H1 (cell line): ENCODE results near the gene HES7. TPM values are rescaled to one million over a fixed set of nuclear protein-coding genes. Genes with fewer than 3 reads are reported as not detected.

ENCODE experiments used
- CBX5 ChIP-seq: fragments of 300-800, 300-1000 bp; sonication (generic); IDR thresholded peaks from 2 replicates; pipeline ENCODE4 v1.7.1; 2016; ENCODE audit warnings: antibody characterized with exemption, low read length, low read depth
- CBX8 ChIP-seq: fragments of 300-800, 300-1000 bp; sonication (generic); IDR thresholded peaks from 2 replicates; pipeline ENCODE4 v1.7.1; 2016; ENCODE audit warnings: low read depth, low read length, borderline replicate concordance
- EP300 ChIP-seq, 2 experiments: IDR thresholded peaks; 1 replicate in 1 of 2; 2 replicates in 1 of 2; pipeline ENCODE4 v1.6.1; 2011 to 2012; ENCODE audit warnings: low read depth in 2 of 2, low read length in 2 of 2, mild to moderate bottlenecking in 2 of 2, borderline replicate concordance in 1 of 2, inconsistent platforms in 1 of 2, moderate library complexity in 1 of 2
- HDAC2 ChIP-seq, 2 experiments: fragments of 300-600 bp in 1 of 2; sonication (generic) in 1 of 2; IDR thresholded peaks; 2 replicates each; pipeline ENCODE4 v1.6.1; 2011 to 2012; ENCODE audit warnings: low read depth in 2 of 2, low read length in 2 of 2, mild to moderate bottlenecking in 2 of 2, moderate library complexity in 2 of 2, borderline replicate concordance in 1 of 2, inconsistent platforms in 1 of 2
- NRF1 ChIP-seq: IDR thresholded peaks from 2 replicates; pipeline ENCODE4 v1.6.1; 2011; ENCODE audit warnings: mild to moderate bottlenecking, low read depth, low read length, improper control_type of control experiment
- POLR2A ChIP-seq, 2 experiments: IDR thresholded peaks; 1 replicate in 1 of 2; 2 replicates in 1 of 2; pipeline ENCODE4 v1.6.1; 2011; ENCODE audit warnings: low read depth in 2 of 2, low read length in 2 of 2, mild to moderate bottlenecking in 2 of 2; ENCODE audit errors: control extremely low read depth in 1 of 2
- RXRA ChIP-seq: IDR thresholded peaks from 2 replicates; pipeline ENCODE4 v1.6.1; 2011; ENCODE audit warnings: low read depth, mild to moderate bottlenecking, low read length, moderate library complexity; ENCODE audit not compliant: insufficient read depth
- SIX5 ChIP-seq: IDR thresholded peaks from 2 replicates; pipeline ENCODE4 v1.6.1; 2011; ENCODE audit warnings: mild to moderate bottlenecking, low read depth, low read length
- TAF1 ChIP-seq: IDR thresholded peaks from 2 replicates; pipeline ENCODE4 v1.6.1; 2011; ENCODE audit warnings: mild to moderate bottlenecking, low read depth, low read length
- TEAD4 ChIP-seq: IDR thresholded peaks from 2 replicates; pipeline ENCODE4 v1.6.1; 2012; ENCODE audit warnings: low read depth, low read length, inconsistent platforms, mixed read lengths
- polyA plus RNA-seq, 7 experiments: library from polyadenylated mRNA; depleted of rRNA in 3 of 7; stranded (reverse) in 5 of 7; unstranded in 2 of 7; fragments of >200 nt in 5 of 7; fragments of 200-250 nt in 2 of 7; gene quantifications; 1 replicate in 5 of 7; 2 replicates in 1 of 7; 4 replicates in 1 of 7; pipeline versions ENCODE4 v1.2.1 to v1.2.3, GENCODE V29; 2011 to 2013; ENCODE audit warnings: missing spikeins in 2 of 7, mixed read lengths in 2 of 7
- total RNA-seq: library from RNA; stranded (reverse); fragmentation: NEBNext Ultra II Directional; extraction: Animal tissue kit (Norgen Biotek cat#: 25700); gene quantifications from 2 replicates; pipeline ENCODE4 v1.2.1, GENCODE V29; 2021
- TF ChIP-seq, protein P1 (sequence below): fragments of 300-600 bp; sonication (generic); IDR thresholded peaks from 2 replicates; pipeline ENCODE4 v1.7.1; 2012; ENCODE audit warnings: low read length, moderate library complexity, mild to moderate bottlenecking, inconsistent platforms; ENCODE audit not compliant: insufficient replicate concordance

Gene HES7
- total and polyA plus RNA-seq, 2 of the 8 experiments (the other 6 are each of a cell fraction or from before 2014, with no cell fraction given) = 0.20 to 0.32 TPM

DNA sequence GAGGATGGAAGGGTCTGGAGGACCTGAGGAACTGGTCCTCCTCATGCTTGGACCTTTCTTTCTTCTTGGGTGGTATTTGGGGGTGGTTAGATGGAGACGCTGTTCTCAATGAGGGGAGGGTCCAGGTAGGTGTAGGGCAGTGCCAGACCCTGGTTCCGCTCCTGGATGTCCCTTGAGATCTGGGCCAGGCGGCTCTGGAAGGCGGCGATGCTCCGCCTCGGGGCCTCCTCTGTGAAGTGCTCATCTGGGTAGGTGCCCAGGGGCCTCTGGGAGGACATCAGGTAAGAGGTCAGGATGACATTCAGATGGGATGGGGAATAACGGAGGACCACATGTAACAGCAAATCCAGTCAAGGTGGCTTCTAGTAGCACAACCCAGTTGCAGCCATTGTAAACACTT is 27.4 kb downstream of the HES7 start (continued):
- TF ChIP-seq, protein P1, sequence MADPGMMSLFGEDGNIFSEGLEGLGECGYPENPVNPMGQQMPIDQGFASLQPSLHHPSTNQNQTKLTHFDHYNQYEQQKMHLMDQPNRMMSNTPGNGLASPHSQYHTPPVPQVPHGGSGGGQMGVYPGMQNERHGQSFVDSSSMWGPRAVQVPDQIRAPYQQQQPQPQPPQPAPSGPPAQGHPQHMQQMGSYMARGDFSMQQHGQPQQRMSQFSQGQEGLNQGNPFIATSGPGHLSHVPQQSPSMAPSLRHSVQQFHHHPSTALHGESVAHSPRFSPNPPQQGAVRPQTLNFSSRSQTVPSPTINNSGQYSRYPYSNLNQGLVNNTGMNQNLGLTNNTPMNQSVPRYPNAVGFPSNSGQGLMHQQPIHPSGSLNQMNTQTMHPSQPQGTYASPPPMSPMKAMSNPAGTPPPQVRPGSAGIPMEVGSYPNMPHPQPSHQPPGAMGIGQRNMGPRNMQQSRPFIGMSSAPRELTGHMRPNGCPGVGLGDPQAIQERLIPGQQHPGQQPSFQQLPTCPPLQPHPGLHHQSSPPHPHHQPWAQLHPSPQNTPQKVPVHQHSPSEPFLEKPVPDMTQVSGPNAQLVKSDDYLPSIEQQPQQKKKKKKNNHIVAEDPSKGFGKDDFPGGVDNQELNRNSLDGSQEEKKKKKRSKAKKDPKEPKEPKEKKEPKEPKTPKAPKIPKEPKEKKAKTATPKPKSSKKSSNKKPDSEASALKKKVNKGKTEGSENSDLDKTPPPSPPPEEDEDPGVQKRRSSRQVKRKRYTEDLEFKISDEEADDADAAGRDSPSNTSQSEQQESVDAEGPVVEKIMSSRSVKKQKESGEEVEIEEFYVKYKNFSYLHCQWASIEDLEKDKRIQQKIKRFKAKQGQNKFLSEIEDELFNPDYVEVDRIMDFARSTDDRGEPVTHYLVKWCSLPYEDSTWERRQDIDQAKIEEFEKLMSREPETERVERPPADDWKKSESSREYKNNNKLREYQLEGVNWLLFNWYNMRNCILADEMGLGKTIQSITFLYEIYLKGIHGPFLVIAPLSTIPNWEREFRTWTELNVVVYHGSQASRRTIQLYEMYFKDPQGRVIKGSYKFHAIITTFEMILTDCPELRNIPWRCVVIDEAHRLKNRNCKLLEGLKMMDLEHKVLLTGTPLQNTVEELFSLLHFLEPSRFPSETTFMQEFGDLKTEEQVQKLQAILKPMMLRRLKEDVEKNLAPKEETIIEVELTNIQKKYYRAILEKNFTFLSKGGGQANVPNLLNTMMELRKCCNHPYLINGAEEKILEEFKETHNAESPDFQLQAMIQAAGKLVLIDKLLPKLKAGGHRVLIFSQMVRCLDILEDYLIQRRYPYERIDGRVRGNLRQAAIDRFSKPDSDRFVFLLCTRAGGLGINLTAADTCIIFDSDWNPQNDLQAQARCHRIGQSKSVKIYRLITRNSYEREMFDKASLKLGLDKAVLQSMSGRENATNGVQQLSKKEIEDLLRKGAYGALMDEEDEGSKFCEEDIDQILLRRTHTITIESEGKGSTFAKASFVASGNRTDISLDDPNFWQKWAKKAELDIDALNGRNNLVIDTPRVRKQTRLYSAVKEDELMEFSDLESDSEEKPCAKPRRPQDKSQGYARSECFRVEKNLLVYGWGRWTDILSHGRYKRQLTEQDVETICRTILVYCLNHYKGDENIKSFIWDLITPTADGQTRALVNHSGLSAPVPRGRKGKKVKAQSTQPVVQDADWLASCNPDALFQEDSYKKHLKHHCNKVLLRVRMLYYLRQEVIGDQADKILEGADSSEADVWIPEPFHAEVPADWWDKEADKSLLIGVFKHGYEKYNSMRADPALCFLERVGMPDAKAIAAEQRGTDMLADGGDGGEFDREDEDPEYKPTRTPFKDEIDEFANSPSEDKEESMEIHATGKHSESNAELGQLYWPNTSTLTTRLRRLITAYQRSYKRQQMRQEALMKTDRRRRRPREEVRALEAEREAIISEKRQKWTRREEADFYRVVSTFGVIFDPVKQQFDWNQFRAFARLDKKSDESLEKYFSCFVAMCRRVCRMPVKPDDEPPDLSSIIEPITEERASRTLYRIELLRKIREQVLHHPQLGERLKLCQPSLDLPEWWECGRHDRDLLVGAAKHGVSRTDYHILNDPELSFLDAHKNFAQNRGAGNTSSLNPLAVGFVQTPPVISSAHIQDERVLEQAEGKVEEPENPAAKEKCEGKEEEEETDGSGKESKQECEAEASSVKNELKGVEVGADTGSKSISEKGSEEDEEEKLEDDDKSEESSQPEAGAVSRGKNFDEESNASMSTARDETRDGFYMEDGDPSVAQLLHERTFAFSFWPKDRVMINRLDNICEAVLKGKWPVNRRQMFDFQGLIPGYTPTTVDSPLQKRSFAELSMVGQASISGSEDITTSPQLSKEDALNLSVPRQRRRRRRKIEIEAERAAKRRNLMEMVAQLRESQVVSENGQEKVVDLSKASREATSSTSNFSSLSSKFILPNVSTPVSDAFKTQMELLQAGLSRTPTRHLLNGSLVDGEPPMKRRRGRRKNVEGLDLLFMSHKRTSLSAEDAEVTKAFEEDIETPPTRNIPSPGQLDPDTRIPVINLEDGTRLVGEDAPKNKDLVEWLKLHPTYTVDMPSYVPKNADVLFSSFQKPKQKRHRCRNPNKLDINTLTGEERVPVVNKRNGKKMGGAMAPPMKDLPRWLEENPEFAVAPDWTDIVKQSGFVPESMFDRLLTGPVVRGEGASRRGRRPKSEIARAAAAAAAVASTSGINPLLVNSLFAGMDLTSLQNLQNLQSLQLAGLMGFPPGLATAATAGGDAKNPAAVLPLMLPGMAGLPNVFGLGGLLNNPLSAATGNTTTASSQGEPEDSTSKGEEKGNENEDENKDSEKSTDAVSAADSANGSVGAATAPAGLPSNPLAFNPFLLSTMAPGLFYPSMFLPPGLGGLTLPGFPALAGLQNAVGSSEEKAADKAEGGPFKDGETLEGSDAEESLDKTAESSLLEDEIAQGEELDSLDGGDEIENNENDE = no peak
- TF ChIP-seq CBX8 (no peak), TAF1 (no peak), POLR2A (IDR thresholded peaks at IDR 0.05; ENCODE audit: control extremely low read depth in 1 of 2, low read depth in 2 of 2, low read length in 2 of 2) (no peak), TEAD4 (no peak), RXRA (no peak), HDAC2 (IDR thresholded peaks at IDR 0.05; ENCODE audit: borderline replicate concordance in 1 of 2, low read depth in 2 of 2, low read length in 2 of 2) (no peak), NRF1 (no peak), SIX5 (no peak), CBX5 (no peak), EP300 (IDR thresholded peaks at IDR 0.05; ENCODE audit: borderline replicate concordance in 1 of 2, low read depth in 2 of 2, low read length in 2 of 2) (no peak)
